ENCODE data around the gene ZNF254.
"Not testable (repeated sequence)": the region's sequence is repeated elsewhere in the genome, so short reads cannot be mapped to it uniquely, and the experiment has no call there.

ZNF254 gene

DNA sequence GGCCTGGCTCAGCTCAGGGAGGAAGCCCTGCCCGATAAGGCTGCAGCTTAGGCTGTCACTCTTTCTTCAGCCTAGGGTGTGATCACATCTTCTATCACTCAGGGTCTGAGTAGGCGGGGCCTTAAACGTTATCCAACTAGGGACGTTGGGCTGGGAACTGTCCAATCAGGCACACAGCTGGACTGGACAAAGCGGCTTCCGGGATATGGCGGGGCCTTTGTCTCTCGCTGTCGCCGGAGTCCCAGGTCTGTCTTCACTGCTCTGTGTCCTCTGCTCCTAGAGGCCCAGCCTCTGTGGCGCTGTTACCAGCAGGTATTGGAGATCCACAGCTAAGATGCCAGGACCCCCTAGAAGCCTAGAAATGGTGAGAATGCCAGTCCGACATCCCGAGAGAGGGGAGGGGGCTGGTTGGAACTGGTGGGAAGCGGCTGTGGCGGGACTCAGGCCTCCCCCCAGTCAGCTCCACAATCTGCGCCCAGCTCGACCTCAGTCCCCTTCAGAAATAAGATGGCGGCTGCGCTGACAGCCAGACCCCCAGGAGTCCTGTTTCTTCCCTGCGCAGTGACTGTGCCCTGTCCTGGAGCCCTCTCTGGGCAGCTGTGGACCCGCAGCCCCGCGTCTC lies at the start of gene ZNF254:
Gene ZNF254, plus strand, starts transcription at position 214 of the 622 bp plus-strand sequence. Its CDS starts 121 bp downstream, at position 335.
- TF ChIP-seq, protein P1, sequence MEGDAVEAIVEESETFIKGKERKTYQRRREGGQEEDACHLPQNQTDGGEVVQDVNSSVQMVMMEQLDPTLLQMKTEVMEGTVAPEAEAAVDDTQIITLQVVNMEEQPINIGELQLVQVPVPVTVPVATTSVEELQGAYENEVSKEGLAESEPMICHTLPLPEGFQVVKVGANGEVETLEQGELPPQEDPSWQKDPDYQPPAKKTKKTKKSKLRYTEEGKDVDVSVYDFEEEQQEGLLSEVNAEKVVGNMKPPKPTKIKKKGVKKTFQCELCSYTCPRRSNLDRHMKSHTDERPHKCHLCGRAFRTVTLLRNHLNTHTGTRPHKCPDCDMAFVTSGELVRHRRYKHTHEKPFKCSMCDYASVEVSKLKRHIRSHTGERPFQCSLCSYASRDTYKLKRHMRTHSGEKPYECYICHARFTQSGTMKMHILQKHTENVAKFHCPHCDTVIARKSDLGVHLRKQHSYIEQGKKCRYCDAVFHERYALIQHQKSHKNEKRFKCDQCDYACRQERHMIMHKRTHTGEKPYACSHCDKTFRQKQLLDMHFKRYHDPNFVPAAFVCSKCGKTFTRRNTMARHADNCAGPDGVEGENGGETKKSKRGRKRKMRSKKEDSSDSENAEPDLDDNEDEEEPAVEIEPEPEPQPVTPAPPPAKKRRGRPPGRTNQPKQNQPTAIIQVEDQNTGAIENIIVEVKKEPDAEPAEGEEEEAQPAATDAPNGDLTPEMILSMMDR (IDR thresholded peaks at IDR 0.05; ENCODE audit: low read depth, low read length, missing control alignments), result no peak
- peak; percentile 85 for DNase-seq (ENCODE audit: extremely low read depth, low read depth)
- H3K4me3 ChIP-seq (replicated peaks; ENCODE audit: low read depth, low read length), result peak within 1 kb of the TSS; percentile 56

DNA sequence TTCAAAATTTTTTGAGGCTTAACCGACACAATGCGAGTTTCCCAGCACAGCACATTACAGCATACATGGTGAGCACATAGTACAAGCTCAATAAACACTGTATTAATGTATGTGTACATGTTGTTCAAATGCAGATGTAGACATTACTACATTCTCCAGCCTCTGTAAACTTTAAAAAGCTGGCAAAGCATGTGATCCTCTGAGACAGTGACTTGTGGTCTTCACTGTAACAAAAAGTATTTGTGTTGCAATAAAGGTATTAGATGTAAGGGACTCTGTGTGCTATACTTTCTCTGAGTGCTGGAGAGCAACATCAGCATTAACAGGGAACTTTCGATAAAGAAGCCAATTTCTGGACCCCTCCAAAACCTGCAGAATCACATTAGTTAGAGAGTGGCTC lies 46.4 kb upstream of the ZNF254 start:
- DNase-seq (ENCODE audit: extremely low read depth, low read depth), result no peak
- TF ChIP-seq, protein P1 (IDR thresholded peaks at IDR 0.05; ENCODE audit: low read depth, low read length, missing control alignments), result no peak
- H3K4me3 ChIP-seq (replicated peaks; ENCODE audit: low read depth, low read length), result no peak overlapping the region

DNA sequence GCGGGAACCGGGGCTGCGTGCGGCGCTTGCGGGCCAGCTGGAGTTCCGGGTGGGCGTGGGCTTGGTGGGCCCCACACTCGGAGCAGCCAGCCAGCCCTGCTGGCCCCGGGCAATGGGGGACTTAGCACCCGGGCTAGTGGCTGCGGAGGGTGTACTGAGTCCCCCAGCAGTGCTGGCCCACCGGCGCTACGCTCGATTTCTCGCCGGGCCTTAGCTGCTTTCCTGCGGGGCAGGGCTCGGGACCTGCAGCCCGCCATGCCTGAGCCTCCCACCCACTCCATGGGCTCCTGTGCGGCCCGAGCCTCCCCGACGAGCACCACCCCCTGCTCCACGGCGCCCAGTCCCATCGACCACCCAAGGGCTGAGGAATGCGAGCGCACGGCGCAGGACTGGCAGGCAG lies 45.7 kb upstream of the ZNF254 start:
- DNase-seq (ENCODE audit: extremely low read depth, low read depth), result not testable (repeated sequence)

DNA sequence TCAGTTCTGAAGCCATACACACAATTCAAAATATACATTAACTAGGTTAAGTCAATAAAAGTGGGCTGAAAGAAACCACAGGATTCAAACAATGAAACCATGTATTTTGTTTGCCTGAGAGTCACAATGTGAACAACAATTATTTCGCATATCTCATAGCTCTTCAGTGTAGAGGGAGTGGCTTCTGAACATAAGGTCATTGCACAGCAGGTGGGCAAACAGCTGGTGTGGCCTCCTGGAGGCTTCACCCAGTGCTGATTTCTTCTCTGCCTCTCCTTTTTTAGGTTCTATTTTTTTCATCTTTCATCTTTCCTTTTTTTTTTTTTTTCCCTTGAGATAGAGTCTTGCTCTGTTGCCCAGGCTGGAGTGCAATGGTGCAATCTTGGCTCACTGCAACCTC lies 40.4 kb upstream of the ZNF254 start:
- DNase-seq (ENCODE audit: extremely low read depth, low read depth), result no peak
- TF ChIP-seq, protein P1 (IDR thresholded peaks at IDR 0.05; ENCODE audit: low read depth, low read length, missing control alignments), result no peak
- H3K4me3 ChIP-seq (replicated peaks; ENCODE audit: low read depth, low read length), result no peak overlapping the region

More for the DNA sequence above, 45.7 kb upstream of the ZNF254 start:
- H3K4me3 ChIP-seq (replicated peaks; ENCODE audit: low read depth, low read length), result not testable (repeated sequence)

DNA sequence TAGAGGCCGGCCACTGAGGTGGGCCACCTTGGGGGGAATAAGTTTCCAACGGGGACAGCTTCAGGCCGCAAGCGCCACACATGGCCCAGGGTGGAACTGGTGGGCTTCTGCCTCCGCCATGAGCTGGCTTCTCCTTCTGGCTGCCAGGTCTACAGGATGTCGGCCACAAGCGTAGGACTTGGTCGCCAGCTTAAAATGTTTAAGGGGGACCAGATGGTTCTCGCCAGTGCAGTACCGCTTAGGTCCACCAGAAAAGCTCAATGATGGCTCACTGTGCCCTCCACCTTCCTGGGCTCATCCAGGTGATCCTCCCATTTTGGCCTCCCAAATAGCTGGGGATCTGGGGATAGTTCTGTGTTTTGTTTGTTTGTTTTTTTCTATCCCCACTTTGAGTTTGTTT lies 38.7 kb upstream of the ZNF254 start:
- TF ChIP-seq, protein P1 (IDR thresholded peaks at IDR 0.05; ENCODE audit: low read depth, low read length, missing control alignments), result no peak
- DNase-seq (ENCODE audit: extremely low read depth, low read depth), result no peak
- no peak overlapping the region for H3K4me3 ChIP-seq (replicated peaks; ENCODE audit: low read depth, low read length)

DNA sequence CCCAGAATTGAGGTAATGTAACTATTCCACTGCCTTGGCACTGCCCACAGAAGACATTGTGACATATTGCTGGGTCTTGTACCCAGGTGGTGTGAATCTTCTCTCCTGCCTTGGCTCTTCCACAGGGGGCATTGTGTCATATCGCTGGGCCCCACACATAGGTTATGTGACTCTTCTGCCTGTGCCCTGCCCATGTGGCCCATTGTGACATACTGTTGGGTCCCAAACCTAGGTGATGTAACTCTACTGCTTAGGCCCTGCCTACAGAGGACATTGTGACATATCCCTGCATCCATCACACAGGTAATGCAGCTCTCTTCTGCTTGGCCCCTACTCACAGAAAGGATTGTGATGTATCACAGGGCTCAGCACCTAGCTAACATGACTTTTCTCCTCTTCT lies 37.5 kb upstream of the ZNF254 start:
- DNase-seq (ENCODE audit: extremely low read depth, low read depth), result no peak
- TF ChIP-seq, protein P1 (IDR thresholded peaks at IDR 0.05; ENCODE audit: low read depth, low read length, missing control alignments), result no peak
- no peak overlapping the region for H3K4me3 ChIP-seq (replicated peaks; ENCODE audit: low read depth, low read length)

DNA sequence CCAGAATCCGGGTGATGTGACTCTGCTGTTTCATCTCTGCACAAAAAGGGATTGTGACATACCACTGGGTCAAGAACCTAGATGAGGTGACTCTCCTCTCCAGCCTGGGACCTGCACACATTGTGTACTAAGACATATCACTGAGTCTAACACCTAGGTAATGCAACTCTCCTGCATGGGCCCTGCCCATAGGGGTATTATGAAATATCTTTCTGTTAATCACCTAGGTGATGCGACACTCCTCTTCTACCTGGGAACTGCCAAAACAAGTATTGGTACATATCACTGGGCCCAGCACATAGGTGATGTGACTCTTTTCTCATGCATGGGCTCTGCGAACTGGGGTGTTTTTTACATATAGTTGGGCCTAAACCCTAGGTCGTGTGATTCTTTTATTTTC lies 35.5 kb upstream of the ZNF254 start:
- no peak for DNase-seq (ENCODE audit: extremely low read depth, low read depth)
- no peak overlapping the region for H3K4me3 ChIP-seq (replicated peaks; ENCODE audit: low read depth, low read length)
- TF ChIP-seq, protein P1 (IDR thresholded peaks at IDR 0.05; ENCODE audit: low read depth, low read length, missing control alignments), result no peak
